Measurements from ENCODE around the gene PCDHB12.

DNA sequence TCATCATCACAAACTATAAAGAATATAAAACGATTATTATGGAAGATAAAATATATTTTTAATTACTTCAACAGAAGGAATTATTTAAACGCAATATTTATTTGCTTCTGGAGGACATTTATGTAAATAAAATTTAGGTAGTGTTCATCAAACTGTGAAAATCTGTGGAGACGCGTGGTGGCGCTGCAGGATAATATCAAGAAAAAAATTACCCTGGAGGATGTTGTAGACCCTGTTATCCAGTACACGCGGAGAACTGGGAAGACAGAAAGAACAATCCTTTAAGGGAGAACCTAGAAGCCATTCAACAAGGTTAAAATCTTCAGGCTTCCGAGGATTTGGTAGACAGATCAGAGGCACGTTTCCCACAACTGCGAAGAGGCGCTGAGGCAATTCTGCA lies at the start of gene PCDHB12:
- TF ChIP-seq, protein P1, sequence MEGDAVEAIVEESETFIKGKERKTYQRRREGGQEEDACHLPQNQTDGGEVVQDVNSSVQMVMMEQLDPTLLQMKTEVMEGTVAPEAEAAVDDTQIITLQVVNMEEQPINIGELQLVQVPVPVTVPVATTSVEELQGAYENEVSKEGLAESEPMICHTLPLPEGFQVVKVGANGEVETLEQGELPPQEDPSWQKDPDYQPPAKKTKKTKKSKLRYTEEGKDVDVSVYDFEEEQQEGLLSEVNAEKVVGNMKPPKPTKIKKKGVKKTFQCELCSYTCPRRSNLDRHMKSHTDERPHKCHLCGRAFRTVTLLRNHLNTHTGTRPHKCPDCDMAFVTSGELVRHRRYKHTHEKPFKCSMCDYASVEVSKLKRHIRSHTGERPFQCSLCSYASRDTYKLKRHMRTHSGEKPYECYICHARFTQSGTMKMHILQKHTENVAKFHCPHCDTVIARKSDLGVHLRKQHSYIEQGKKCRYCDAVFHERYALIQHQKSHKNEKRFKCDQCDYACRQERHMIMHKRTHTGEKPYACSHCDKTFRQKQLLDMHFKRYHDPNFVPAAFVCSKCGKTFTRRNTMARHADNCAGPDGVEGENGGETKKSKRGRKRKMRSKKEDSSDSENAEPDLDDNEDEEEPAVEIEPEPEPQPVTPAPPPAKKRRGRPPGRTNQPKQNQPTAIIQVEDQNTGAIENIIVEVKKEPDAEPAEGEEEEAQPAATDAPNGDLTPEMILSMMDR (IDR thresholded peaks at IDR 0.05; ENCODE audit: poor library complexity, severe bottlenecking): no peak
- no peak for TF ChIP-seq SMC3 (conservative IDR thresholded peaks at IDR 0.05; ENCODE audit: poor library complexity)
- TF ChIP-seq TAF1 (IDR thresholded peaks at IDR 0.05; ENCODE audit: low read depth): no peak
